HG02642 (cell line): ENCODE measurements around the gene PRKAG2.

ENCODE experiments used
- ATAC-seq: cut with Tn5 transposase; IDR thresholded peaks from one replicate; pipeline ENCODE4 v1.9.1; 2021; ENCODE audit warnings: mild to moderate bottlenecking; ENCODE audit not compliant: unreplicated experiment, poor library complexity

PRKAG2 gene

GRCh38 chr7:151707757-151708156 lies 169.2 kb downstream of the PRKAG2 start:
- no peak for ATAC-seq

GRCh38 chr7:151707105-151707469 lies 169.8 kb downstream of the PRKAG2 start:
- no peak for ATAC-seq

- ATAC-seq, result no peak
These were observed 170.4 kb downstream of the PRKAG2 start for GRCh38 chr7:151706277-151707104.

DNA sequence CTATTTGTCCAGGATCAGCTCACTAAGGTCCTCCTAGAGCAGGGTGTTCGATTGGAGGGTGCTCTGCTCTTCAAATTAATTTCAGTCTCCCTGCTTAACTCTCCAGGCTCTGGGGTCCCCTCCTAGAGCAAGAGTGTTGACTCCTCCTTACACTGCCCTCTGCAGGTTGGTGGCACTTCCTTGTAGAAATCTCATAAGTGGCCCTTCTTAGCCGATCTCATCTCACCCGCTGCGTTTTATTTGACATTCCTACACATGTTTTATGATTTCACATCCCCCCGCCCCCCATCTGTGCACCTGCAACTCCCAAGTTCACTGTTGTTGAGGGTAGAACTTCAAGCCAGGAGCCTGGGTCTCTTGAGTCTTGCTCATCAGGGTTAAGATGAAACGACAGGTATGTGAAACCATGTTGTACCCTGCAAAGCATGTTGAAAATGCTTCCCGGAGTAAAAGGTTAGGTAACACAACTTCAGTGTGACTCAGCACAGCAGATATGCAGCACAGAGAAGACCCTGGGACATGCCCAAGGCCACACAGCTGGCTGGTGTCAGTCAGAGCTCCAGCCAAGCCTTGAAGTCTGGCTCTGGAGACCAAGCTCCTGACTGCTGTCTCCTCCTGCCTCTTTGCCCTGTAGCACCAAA lies 171.2 kb downstream of the PRKAG2 start:
- ATAC-seq, result no peak

DNA sequence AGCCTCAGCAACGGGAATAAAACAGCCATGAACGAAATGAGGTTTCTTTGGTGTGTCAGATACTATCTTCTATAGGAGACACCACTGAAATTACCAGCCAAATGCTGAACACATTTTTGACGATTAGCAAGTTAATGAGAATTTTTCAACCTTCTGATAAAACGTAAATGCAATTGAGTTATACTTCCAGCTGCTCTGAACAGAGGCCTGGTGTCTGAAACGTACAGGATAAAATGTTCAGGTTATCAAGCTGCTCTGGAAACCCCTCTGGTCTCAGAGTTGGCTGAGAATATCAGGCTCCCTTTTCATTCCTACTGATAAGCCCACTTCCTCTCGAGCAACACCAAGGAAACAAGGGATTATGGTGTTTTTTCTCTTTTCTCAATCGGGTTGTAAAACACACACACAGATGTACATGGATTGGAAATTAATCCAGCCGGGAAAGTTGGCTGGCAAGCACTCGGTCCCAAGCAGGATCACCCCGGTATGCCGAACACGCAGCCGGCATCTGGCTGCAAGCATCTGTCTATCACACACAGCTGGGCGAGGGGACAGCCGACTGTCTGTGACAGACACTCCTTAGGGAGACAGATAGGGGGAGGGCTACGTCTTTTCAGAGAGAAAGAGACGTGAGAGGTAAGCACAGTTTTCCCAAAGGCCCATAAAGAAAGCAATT lies 171.8 kb downstream of the PRKAG2 start:
- ATAC-seq, result no peak

GRCh38 chr7:151704299-151704959 lies 172.5 kb downstream of the PRKAG2 start:
- ATAC-seq, result no peak

GRCh38 chr7:151702961-151703360 lies 174.0 kb downstream of the PRKAG2 start:
- ATAC-seq, result no peak

DNA sequence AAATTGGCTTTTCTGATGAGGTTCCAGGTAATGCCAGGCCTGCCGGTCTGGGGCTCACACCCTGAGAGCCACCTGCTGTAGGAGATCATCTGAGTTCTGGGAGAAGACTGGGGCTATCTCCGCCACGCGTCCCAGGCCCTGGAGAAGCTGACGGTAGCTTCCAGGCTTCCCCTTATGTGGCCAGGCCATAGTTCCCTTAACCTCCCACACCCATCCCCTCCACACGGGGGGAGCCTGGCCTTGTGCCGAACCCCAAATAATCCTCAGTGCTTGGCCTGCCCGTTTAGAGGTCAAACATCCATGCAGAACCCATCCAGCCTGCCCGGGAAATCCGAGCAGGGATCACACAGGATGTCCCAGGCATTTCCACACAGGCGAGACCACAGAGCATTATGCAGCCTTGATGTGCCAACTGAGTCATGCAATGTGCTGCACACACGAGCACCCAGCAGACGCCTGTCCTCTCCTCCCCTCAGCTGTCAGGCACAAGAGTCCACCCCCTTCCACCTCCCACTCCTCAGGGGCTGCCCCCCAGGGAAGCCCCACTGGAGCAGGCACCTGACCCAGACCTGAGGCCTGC lies 176.2 kb downstream of the PRKAG2 start:
- no peak for ATAC-seq

- no peak for ATAC-seq
These were observed 177.0 kb downstream of the PRKAG2 start for GRCh38 chr7:151699928-151700319.

DNA sequence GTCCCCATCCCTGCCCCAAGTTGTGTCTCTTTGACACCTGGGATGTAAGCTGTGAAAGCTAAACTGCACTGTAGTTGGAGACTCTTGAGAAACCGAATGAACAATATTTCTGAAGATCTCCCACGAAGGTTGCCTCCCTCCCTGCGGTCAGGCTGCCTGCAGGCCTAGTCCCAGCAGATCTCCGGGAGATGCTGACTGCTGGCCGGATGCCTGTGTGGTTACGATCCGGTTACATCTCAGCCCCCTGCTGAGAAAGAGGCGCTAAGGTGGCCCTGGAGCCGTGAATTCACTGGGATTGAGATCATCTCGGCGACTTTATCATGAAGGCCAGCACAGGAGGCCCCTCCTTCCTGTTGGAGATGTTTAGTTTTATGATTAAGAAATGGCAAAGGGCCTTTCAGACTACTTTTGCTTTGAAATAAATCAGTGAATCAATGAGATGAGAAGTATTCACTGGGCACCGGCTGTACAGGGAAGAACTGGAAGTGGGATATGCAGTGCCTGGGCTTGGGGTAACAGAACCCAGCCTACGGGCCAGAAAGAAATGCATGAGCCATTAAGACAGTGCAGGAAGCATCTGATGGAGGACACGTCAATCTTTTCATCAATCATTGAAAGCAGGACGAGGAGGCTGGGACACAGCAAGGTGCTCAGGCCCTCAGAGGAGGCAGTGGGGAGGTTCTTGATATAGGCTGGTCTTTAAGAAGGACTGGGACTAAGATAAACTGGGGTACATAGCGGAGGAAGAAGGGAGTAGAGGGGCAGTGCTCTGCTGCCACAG lies 177.6 kb downstream of the PRKAG2 start:
- no peak for ATAC-seq

DNA sequence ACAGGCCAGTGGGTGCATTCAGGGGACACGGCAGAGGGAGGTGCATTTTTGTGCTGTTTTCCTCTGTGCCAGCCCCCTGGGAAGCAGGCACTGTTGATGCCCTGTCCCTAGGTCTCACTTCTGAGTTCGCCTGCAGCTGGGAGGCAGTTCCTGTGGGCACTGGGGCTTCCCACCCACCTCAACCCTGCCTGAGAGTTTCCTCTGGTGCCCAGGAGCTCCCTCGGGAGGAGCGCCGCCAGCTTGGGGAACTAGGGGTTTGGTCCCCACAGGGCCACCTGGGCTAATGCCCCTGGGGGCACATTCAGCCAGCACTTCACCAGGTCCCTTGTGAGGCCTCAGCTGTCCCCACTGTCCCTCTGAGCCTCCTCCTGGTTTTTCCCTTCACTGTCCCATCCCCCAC lies 179.0 kb downstream of the PRKAG2 start:
- no peak for ATAC-seq

- ATAC-seq, result no peak
These were observed 179.4 kb downstream of the PRKAG2 start for GRCh38 chr7:151697515-151697895.

- ATAC-seq, result no peak
These were observed 180.0 kb downstream of the PRKAG2 start for GRCh38 chr7:151696721-151697514.

GRCh38 chr7:151695951-151696541 lies 180.9 kb downstream of the PRKAG2 start:
- no peak for ATAC-seq

DNA sequence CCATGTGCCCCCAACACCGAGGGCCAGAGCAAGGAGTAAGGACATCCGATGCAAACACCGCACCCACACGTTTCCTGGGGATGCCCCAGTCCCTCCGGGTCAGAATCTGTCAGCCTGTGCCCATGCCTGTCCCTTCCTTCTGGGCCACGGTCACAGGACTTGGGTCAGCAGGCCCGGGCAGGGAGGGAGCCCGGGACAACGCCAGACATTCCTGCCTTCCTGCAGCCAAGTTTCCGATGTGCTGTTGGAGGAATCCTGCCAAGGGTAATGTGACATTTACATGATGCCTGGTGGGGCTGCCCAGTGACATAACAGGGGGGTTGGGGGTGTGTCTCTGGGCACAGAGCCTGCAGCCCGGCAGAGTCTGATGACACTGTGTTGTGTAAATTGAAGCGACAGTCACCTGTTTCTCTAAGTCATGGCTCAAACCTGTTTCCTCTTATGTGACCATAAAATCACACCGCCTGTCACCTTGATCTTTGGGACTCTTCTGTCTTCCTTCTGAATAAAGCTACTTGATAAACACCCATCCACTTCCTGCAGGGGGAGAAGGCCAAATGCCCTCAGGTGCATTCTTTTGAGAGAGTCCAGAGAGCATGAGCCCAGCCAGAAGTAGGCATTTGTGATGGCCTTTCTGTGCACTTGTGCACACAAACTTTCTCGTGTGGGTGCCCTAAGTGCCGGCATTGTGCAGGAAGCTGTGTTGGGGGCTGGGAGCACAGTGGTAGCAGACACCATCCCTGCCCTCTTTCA lies 181.9 kb downstream of the PRKAG2 start:
- no peak for ATAC-seq

DNA sequence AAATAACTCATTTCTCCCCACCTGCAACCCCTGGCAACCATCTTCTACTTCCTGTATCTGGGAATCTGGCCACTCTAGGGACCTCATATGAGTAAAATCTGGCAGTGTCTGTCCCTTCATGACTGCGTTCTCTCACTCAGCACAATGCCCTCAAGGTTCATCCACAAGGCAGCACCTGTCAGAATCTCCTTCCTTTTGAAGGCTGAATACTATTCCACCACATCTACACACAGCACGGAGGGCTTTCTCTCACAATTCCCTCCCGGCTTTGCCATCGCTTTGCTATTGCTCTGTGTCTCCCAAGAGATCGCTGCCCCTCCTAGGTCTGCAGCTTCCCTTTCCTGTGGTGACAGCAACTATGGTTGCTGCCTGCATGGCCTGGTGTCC lies 182.5 kb downstream of the PRKAG2 start:
- ATAC-seq, result no peak

GRCh38 chr7:151693140-151693539 lies 183.8 kb downstream of the PRKAG2 start:
- ATAC-seq, result no peak

DNA sequence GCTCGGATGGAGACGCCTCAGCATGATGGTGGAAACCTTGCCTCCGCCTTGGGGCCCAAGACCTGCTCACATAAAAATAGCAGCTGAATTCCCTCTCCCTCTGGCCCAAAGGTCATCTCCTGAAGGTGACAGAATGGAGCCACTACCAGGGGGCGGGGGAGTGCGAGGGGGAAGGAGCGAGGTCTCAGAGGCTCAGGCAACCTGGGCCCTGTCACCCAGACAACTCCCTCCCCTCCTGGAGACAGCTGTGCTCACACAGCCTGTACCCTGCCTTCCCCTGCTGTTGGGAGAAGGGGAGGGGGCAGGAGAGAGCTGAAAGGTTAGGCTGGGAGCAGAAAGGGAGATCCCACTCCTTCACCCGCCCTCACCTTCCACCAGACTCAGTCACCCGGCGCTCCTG lies 184.2 kb downstream of the PRKAG2 start:
- no peak for ATAC-seq
